Measurements from ENCODE around the gene BICD1.

The BICD1 gene

GRCh38 chr12:32344047-32344446 is 237.4 kb downstream of the BICD1 start:
- Histone ChIP-seq H3K27ac (replicated peaks) (no peak overlapping the region), H3K4me3 (replicated peaks; ENCODE audit: insufficient read depth, low read length) (no peak overlapping the region), H3K27me3 (ENCODE audit: insufficient read depth, poor library complexity, severe bottlenecking) (no peaks in the 10 kb centered on the region)
- no peak for DNase-seq (ENCODE audit: low read depth in 1 of 2, low spot score in 1 of 2)
- TF ChIP-seq CTCF (IDR thresholded peaks at IDR 0.05; ENCODE audit: insufficient read depth, low read length) (no peak), GABPA (IDR thresholded peaks at IDR 0.05; ENCODE audit: low read depth) (no peak), POLR2AphosphoS5 (IDR thresholded peaks at IDR 0.05; ENCODE audit: low read depth) (no peak), SPI1 (IDR thresholded peaks at IDR 0.05; ENCODE audit: borderline replicate concordance, low read depth) (no peak), REST (IDR thresholded peaks at IDR 0.05; ENCODE audit: insufficient replicate concordance, low read depth) (no peak)

- TF ChIP-seq GABPA (IDR thresholded peaks at IDR 0.05; ENCODE audit: low read depth) (no peak), CTCF (IDR thresholded peaks at IDR 0.05; ENCODE audit: insufficient read depth, low read length) (no peak), SPI1 (IDR thresholded peaks at IDR 0.05; ENCODE audit: borderline replicate concordance, low read depth) (no peak), REST (IDR thresholded peaks at IDR 0.05; ENCODE audit: insufficient replicate concordance, low read depth) (no peak), POLR2AphosphoS5 (IDR thresholded peaks at IDR 0.05; ENCODE audit: low read depth) (no peak)
- Histone ChIP-seq H3K27ac (replicated peaks) (no peak overlapping the region), H3K27me3 (ENCODE audit: insufficient read depth, poor library complexity, severe bottlenecking) (no peaks in the 10 kb centered on the region), H3K4me3 (replicated peaks; ENCODE audit: insufficient read depth, low read length) (no peak overlapping the region)
- no peak for DNase-seq (ENCODE audit: low read depth in 1 of 2, low spot score in 1 of 2)
These were observed 246.9 kb downstream of the BICD1 start for GRCh38 chr12:32353540-32353939.

GRCh38 chr12:32357601-32358249 is 251.1 kb downstream of the BICD1 start:
- no peak for DNase-seq (ENCODE audit: low read depth in 1 of 2, low spot score in 1 of 2)
- no peaks in the 10 kb centered on the region for H3K27me3 ChIP-seq (ENCODE audit: insufficient read depth, poor library complexity, severe bottlenecking)
- H3K4me3 ChIP-seq (replicated peaks; ENCODE audit: insufficient read depth, low read length): no peak overlapping the region
- TF ChIP-seq REST (IDR thresholded peaks at IDR 0.05; ENCODE audit: insufficient replicate concordance, low read depth) (no peak), SPI1 (IDR thresholded peaks at IDR 0.05; ENCODE audit: borderline replicate concordance, low read depth) (no peak), GABPA (IDR thresholded peaks at IDR 0.05; ENCODE audit: low read depth) (no peak), POLR2AphosphoS5 (IDR thresholded peaks at IDR 0.05; ENCODE audit: low read depth) (no peak)
- no peak overlapping the region for H3K27ac ChIP-seq (replicated peaks)

All from HL-60 (cell line).